ENCODE data around the gene SLC5A6. TPM values are rescaled to one million over a fixed set of nuclear protein-coding genes. Genes with fewer than 3 reads are reported as not detected.

Gene SLC5A6
- total RNA-seq (100 to 1,000 TPM in 1 of 5 experiments, 10 to 100 TPM in 4; 25.6 to 203 (median 44.3) TPM), polyA plus RNA-seq (10 to 100 TPM; 13.2 to 21.7 TPM), total RNA-seq (188 reads per million, percentile 92 among the genes with 10 or more reads in this experiment)

DNA sequence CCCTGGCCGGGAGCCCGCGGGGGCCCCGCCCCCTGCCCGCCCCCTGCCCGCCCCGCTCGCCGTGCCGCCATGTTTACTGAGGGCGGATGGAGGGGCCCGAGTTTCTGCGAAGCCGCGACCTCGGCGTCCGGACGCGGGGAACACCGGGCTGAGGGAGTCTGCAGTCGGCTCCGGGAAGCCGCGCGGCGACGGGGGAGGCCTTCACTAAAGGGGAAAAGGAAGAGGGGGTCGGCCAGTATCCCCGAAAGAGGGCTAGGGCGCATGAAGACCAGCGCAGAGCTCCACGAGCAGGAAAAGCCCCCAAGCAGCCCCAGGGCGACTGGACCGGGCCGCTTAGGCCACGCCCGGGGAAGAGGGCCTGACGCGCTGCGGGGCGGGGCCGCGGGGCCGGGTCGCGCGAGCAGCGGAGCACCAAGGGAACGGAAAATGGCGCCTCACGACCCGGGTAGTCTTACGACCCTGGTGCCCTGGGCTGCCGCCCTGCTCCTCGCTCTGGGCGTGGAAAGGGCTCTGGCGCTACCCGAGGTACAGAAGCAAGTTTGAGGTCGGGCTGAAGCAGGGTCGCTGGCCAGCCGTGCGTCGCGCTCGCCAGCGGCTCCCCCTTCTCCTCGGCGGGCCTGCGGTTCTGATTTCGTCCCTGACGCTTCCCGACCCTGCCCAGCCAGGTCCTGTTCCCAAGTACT, at the start of gene SLC5A6, which contains the start of gene ATRAID:
TSS of gene SLC5A6 (minus strand) at position 326 of the 683 bp plus-strand sequence. CDS start 4,618 bp downstream, outside the sequence.
TSS of gene ATRAID (plus strand) at position 99 of the 683 bp plus-strand sequence. CDS start at position 427, 328 bp downstream.
- Mint-ChIP-seq H3K27ac (peak within 1 kb of the TSS; percentile 99 to 100 (median 100)), H3K9me3 (no peaks in the 10 kb centered on the region), H3K36me3 (peaks cover 4 to 30% (median 14%) of the 10 kb centered on the region in 5 donors), H3K4me1 (peaks cover 18 to 50% (median 42%) of the 10 kb centered on the region in 7 donors), H3K27me3 (no peaks in the 10 kb centered on the region), H3K4me3 (peak within 1 kb of the TSS; percentile 89 to 100 (median 99))
- Histone ChIP-seq H3K27me3 (ENCODE audit: control insufficient read depth in 2 of 2, insufficient read depth in 2 of 2, low read length in 2 of 2) (no peaks in the 10 kb centered on the region), H3K4me1 (ENCODE audit: control insufficient read depth in 2 of 2, insufficient read depth in 2 of 2, low read length in 2 of 2) (peaks cover 14 to 17% of the 10 kb centered on the region in 2 donors), H3K27ac (ENCODE audit: low read depth, low read length) (peak within 1 kb of the TSS; percentile 100), H3K4me3 (ENCODE audit: low read length) (peak within 1 kb of the TSS; percentile 91), H3K36me3 (ENCODE audit: control insufficient read depth in 2 of 3, insufficient read depth in 3 of 3, low read length in 3 of 3) (peaks cover 0 to 34% (median 0%) of the 10 kb centered on the region in 3 experiments), H3K9me3 (ENCODE audit: control insufficient read depth in 2 of 3, low read length in 3 of 3) (no peaks in the 10 kb centered on the region)
- intact Hi-C loops (cut with micrococcal nuclease): loop anchor here (1.0 to 10.0 kb wide), 18 partner anchors 78 to 865 kb away; partner anchors contain the start of genes KHK (in 2 of the 2), PPM1G (in 2 of the 2), PREB (in 2 of the 2) and ADGRF3 (in 1 of the 2)
- ATAC-seq: peak; percentile 93
- ChIA-PET POLR2A (interaction anchor here (0.6 to 1.9 kb wide), 15 partner anchors 29 to 1179 kb away, joined by 3 to 16 read pairs (median 4); partner anchors contain the start of genes ABHD1, AGBL5, GTF3C2 and OST4), CTCF (no interaction called here)
- peak; percentile 86 to 93 (median 92) for DNase-seq

GRCh38 chr2:27261241-27261925, 49.3 kb upstream of the SLC5A6 start:
- intact Hi-C loops (cut with micrococcal nuclease): loop anchor here (5.0 kb wide), 3 partner anchors 41 to 226 kb away; partner anchors contain the start of genes IFT172 (in 1 of the 2) and KHK (in 1 of the 2)
- DNase-seq (no peak), ATAC-seq (no peak)
- Histone ChIP-seq H3K36me3 (ENCODE audit: control insufficient read depth in 2 of 3, insufficient read depth in 3 of 3, low read length in 3 of 3) (no peaks in the 10 kb centered on the region), H3K27ac (ENCODE audit: low read depth, low read length) (no peak overlapping the region), H3K4me1 (ENCODE audit: control insufficient read depth in 2 of 2, insufficient read depth in 2 of 2, low read length in 2 of 2) (peaks cover 8 to 23% of the 10 kb centered on the region in 2 donors), H3K27me3 (ENCODE audit: control insufficient read depth in 2 of 2, insufficient read depth in 2 of 2, low read length in 2 of 2) (peaks cover 6 to 27% of the 10 kb centered on the region in 2 donors), H3K9me3 (ENCODE audit: control insufficient read depth in 2 of 3, low read length in 3 of 3) (no peaks in the 10 kb centered on the region), H3K4me3 (ENCODE audit: low read length) (no peak overlapping the region)
- CTCF ChIA-PET: no interaction called here
- POLR2A ChIA-PET: interaction anchor here (0.5 to 0.7 kb wide), 2 partner anchors 178 to 1593 kb away, joined by 3 read pairs; no protein-coding TSS in a partner anchor
- Mint-ChIP-seq H3K27ac (peak overlapping the region in 1 of 9 donors; percentile 78), H3K36me3 (peaks cover 0 to 4% (median 0%) of the 10 kb centered on the region in 5 donors), H3K27me3 (peaks cover 57 to 66% (median 62%) of the 10 kb centered on the region in 5 donors), H3K4me3 (peak overlapping the region; percentile 70 to 97 (median 81)), H3K4me1 (peaks cover 23 to 33% (median 29%) of the 10 kb centered on the region in 7 donors), H3K9me3 (no peaks in the 10 kb centered on the region)

DNA sequence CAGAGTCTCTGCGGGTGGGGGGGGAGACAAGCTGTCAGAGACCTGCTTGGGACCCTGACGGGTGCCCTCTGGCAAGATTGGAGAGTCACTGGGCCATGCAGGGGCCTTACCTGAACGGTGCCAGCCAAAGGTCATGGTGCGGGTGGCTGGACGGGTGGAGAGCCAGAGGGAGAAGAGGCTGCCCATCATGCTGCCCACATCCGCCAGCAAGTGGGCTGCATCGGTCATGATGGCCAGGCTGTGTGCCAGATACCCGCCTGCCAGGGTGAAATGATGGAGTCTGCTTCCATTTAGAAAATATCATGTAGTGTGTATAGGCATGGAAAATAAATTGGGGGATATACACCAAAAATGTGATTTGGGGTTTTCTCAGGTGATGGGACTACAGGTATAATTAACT, 46.0 kb upstream of the SLC5A6 start:
- Histone ChIP-seq H3K4me3 (ENCODE audit: low read length) (no peak overlapping the region), H3K9me3 (ENCODE audit: control insufficient read depth in 2 of 3, low read length in 3 of 3) (no peaks in the 10 kb centered on the region), H3K4me1 (ENCODE audit: control insufficient read depth in 2 of 2, insufficient read depth in 2 of 2, low read length in 2 of 2) (peaks cover 0 to 6% of the 10 kb centered on the region in 2 donors), H3K36me3 (ENCODE audit: control insufficient read depth in 2 of 3, insufficient read depth in 3 of 3, low read length in 3 of 3) (no peaks in the 10 kb centered on the region), H3K27me3 (ENCODE audit: control insufficient read depth in 2 of 2, insufficient read depth in 2 of 2, low read length in 2 of 2) (peaks cover 0 to 21% of the 10 kb centered on the region in 2 donors), H3K27ac (ENCODE audit: low read depth, low read length) (no peak overlapping the region)
- no peak for ATAC-seq
- POLR2A ChIA-PET: no interaction called here
- H3K27ac Mint-ChIP-seq: no peak overlapping the region
- H3K9me3 Mint-ChIP-seq: no peaks in the 10 kb centered on the region
- no peak for DNase-seq
- peaks cover 6 to 16% (median 14%) of the 10 kb centered on the region in 7 donors for H3K4me1 Mint-ChIP-seq
- peaks cover 54 to 74% (median 66%) of the 10 kb centered on the region in 5 donors for H3K27me3 Mint-ChIP-seq
- CTCF ChIA-PET: no interaction called here
- intact Hi-C loops (cut with micrococcal nuclease): no loop called here
- peaks cover 0 to under 1% (median 0%) of the 10 kb centered on the region in 5 donors for H3K36me3 Mint-ChIP-seq
- no peak overlapping the region for H3K4me3 Mint-ChIP-seq

DNA sequence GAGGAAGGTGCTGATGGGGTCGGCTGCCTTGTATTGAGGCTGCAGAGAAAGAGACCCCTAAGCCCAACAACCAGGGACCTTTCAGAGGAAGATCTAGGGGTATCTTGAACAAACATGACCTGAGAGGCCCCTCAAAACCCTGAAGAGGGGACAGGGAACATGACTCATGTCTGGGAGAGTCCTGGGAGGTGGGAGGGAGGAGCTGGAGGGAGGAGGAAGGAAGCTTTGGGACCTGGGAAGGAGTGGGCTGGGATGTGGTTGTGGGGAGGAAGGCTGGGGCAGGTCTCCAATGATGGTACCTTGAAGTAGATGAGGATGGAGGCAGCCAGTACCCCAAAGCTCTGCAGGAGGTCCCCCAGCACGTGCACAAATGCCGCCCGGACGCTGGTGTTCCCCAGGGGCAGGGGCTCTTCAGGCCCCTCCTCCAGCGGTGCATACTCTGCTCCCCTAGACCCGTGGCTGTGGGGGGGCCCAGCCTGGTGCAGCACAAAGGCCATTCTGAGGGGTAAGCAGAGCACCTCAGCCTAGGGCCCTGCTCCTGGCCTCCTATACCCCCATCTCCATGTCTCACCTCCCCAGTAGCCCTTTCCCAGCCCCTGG, 44.9 kb upstream of the SLC5A6 start:
- H3K27me3 ChIP-seq (ENCODE audit: control insufficient read depth in 2 of 2, insufficient read depth in 2 of 2, low read length in 2 of 2): peaks cover 0 to 18% of the 10 kb centered on the region in 2 donors
- no peak overlapping the region for H3K27ac ChIP-seq (ENCODE audit: low read depth, low read length)
- no peak overlapping the region for H3K4me3 Mint-ChIP-seq
- intact Hi-C loops (cut with micrococcal nuclease): no loop called here
- DNase-seq: no peak
- H3K9me3 Mint-ChIP-seq: no peaks in the 10 kb centered on the region
- H3K9me3 ChIP-seq (ENCODE audit: control insufficient read depth in 2 of 3, low read length in 3 of 3): no peaks in the 10 kb centered on the region
- no peaks in the 10 kb centered on the region for H3K36me3 Mint-ChIP-seq
- POLR2A ChIA-PET: no interaction called here
- CTCF ChIA-PET: interaction anchor here (1.0 kb wide), 1 partner anchor 295 kb away, joined by 3 read pairs; no protein-coding TSS in a partner anchor
- ATAC-seq: no peak
- H3K4me3 ChIP-seq (ENCODE audit: low read length): no peak overlapping the region
- peaks cover 6 to 14% (median 13%) of the 10 kb centered on the region in 7 donors for H3K4me1 Mint-ChIP-seq
- H3K27ac Mint-ChIP-seq: no peak overlapping the region
- H3K4me1 ChIP-seq (ENCODE audit: control insufficient read depth in 2 of 2, insufficient read depth in 2 of 2, low read length in 2 of 2): peaks cover 0 to 5% of the 10 kb centered on the region in 2 donors
- no peaks in the 10 kb centered on the region for H3K36me3 ChIP-seq (ENCODE audit: control insufficient read depth in 2 of 3, insufficient read depth in 3 of 3, low read length in 3 of 3)
- H3K27me3 Mint-ChIP-seq: peaks cover 54 to 74% (median 65%) of the 10 kb centered on the region in 5 donors

- H3K4me3 Mint-ChIP-seq: no peak overlapping the region
- Histone ChIP-seq H3K27ac (ENCODE audit: low read depth, low read length) (no peak overlapping the region), H3K4me1 (ENCODE audit: control insufficient read depth in 2 of 2, insufficient read depth in 2 of 2, low read length in 2 of 2) (no peaks in the 10 kb centered on the region), H3K27me3 (ENCODE audit: control insufficient read depth in 2 of 2, insufficient read depth in 2 of 2, low read length in 2 of 2) (peaks cover 4 to 9% of the 10 kb centered on the region in 2 donors), H3K4me3 (ENCODE audit: low read length) (no peak overlapping the region), H3K9me3 (ENCODE audit: control insufficient read depth in 2 of 3, low read length in 3 of 3) (no peaks in the 10 kb centered on the region), H3K36me3 (ENCODE audit: control insufficient read depth in 2 of 3, insufficient read depth in 3 of 3, low read length in 3 of 3) (no peaks in the 10 kb centered on the region)
- H3K36me3 Mint-ChIP-seq: no peaks in the 10 kb centered on the region
- ATAC-seq (no peak), DNase-seq (no peak)
- H3K4me1 Mint-ChIP-seq: peaks cover 0 to 6% (median 1%) of the 10 kb centered on the region in 7 donors
- ChIA-PET CTCF (interaction anchor here (0.6 to 1.1 kb wide), 2 partner anchors 21 to 22 kb away, joined by 3 to 4 read pairs; no protein-coding TSS in a partner anchor), POLR2A (no interaction called here)
- H3K27me3 Mint-ChIP-seq: peaks cover 42 to 69% (median 52%) of the 10 kb centered on the region in 5 donors
- H3K27ac Mint-ChIP-seq: no peak overlapping the region
- H3K9me3 Mint-ChIP-seq: no peaks in the 10 kb centered on the region
- intact Hi-C loops (cut with micrococcal nuclease): no loop called here
These were observed 43.6 kb upstream of the SLC5A6 start for GRCh38 chr2:27255660-27256059.

DNA sequence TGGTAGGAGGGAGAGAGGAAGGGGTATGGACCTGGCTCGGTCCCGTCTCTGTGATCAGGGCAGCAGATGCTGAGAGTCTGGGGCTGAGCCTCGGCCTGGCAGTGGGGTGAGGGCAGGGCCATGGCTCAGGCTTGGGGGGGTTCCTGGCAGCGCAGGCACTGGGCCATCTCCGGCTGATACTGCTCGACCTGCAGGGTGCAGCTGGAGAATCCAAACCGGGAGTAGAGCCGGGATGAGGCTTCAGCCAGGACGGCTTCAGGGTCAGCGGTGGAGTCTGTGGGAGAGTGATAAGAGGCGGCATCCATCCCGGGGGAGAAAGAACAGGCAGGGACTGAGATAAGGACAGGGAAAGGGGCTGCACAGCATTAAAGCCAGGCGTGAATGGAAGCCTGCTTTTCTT, 43.1 kb upstream of the SLC5A6 start:
- H3K4me3 Mint-ChIP-seq: no peak overlapping the region
- peaks cover 0 to 5% (median 0%) of the 10 kb centered on the region in 7 donors for H3K4me1 Mint-ChIP-seq
- Histone ChIP-seq H3K4me1 (ENCODE audit: control insufficient read depth in 2 of 2, insufficient read depth in 2 of 2, low read length in 2 of 2) (no peaks in the 10 kb centered on the region), H3K4me3 (ENCODE audit: low read length) (no peak overlapping the region), H3K9me3 (ENCODE audit: control insufficient read depth in 2 of 3, low read length in 3 of 3) (no peaks in the 10 kb centered on the region), H3K27ac (ENCODE audit: low read depth, low read length) (no peak overlapping the region), H3K27me3 (ENCODE audit: control insufficient read depth in 2 of 2, insufficient read depth in 2 of 2, low read length in 2 of 2) (peaks cover 4 to 9% of the 10 kb centered on the region in 2 donors), H3K36me3 (ENCODE audit: control insufficient read depth in 2 of 3, insufficient read depth in 3 of 3, low read length in 3 of 3) (no peaks in the 10 kb centered on the region)
- POLR2A ChIA-PET: no interaction called here
- CTCF ChIA-PET: interaction anchor here (0.6 to 1.1 kb wide), 2 partner anchors 21 to 23 kb away, joined by 3 to 4 read pairs; no protein-coding TSS in a partner anchor
- peaks cover 37 to 68% (median 47%) of the 10 kb centered on the region in 5 donors for H3K27me3 Mint-ChIP-seq
- no peaks in the 10 kb centered on the region for H3K36me3 Mint-ChIP-seq
- intact Hi-C loops (cut with micrococcal nuclease): no loop called here
- no peak for ATAC-seq
- H3K27ac Mint-ChIP-seq: no peak overlapping the region
- H3K9me3 Mint-ChIP-seq: no peaks in the 10 kb centered on the region
- no peak for DNase-seq

Data from naive thymus-derived CD4-positive, alpha-beta T cell (primary cell).